ENCODE measurements around the gene TAF1D. TPM values are rescaled to one million over a fixed set of nuclear protein-coding genes. Genes with fewer than 3 reads are reported as not detected.
A peak's percentile ranks its signal among the peaks of the same experiment; 100 is the strongest.

Gene TAF1D
- total RNA-seq, 1 experiment from 2014 or later, result 429 TPM

- Histone ChIP-seq H3K4me3 (ENCODE audit: low read length) (no peak overlapping the region), H3K27ac (ENCODE audit: low read length) (no peak overlapping the region), H3K36me3 (ENCODE audit: insufficient read depth, low read length) (peaks cover 81% of the 10 kb centered on the region), H3K27me3 (ENCODE audit: low read length) (no peaks in the 10 kb centered on the region), H4K20me1 (ENCODE audit: insufficient read depth, low read depth, low read length) (no peaks in the 10 kb centered on the region), H3K9ac (ENCODE audit: low read length) (no peak overlapping the region), H2AFZ (ENCODE audit: low read length) (no peak overlapping the region), H3K9me3 (ENCODE audit: low read length) (peaks cover 21% of the 10 kb centered on the region), H3K9me2 (replicated peaks; ENCODE audit: insufficient read depth, low read length) (no peaks in the 10 kb centered on the region), H3K79me2 (ENCODE audit: low read length) (peaks cover 94% of the 10 kb centered on the region), H3K4me2 (ENCODE audit: low read depth, low read length, poor library complexity, severe bottlenecking) (no peak overlapping the region), H3K4me1 (ENCODE audit: low read length) (peaks cover 7% of the 10 kb centered on the region)
- DNase-seq, result no peak
These were observed 28.6 kb downstream of the TAF1D start for GRCh38 chr11:93712678-93713077.

GRCh38 chr11:93710239-93710638 lies 31.1 kb downstream of the TAF1D start:
- no peak overlapping the region for H3K4me2 ChIP-seq (ENCODE audit: low read depth, low read length, poor library complexity, severe bottlenecking)
- peaks cover 83% of the 10 kb centered on the region for H3K36me3 ChIP-seq (ENCODE audit: insufficient read depth, low read length)
- H3K9ac ChIP-seq (ENCODE audit: low read length), result no peak overlapping the region
- H3K9me2 ChIP-seq (replicated peaks; ENCODE audit: insufficient read depth, low read length), result no peaks in the 10 kb centered on the region
- no peak overlapping the region for H3K4me3 ChIP-seq (ENCODE audit: low read length)
- H3K9me3 ChIP-seq (ENCODE audit: low read length), result peaks cover 21% of the 10 kb centered on the region
- no peaks in the 10 kb centered on the region for H3K27me3 ChIP-seq (ENCODE audit: low read length)
- no peak overlapping the region for H3K27ac ChIP-seq (ENCODE audit: low read length)
- H4K20me1 ChIP-seq (ENCODE audit: insufficient read depth, low read depth, low read length), result no peaks in the 10 kb centered on the region
- DNase-seq, result no peak
- H3K79me2 ChIP-seq (ENCODE audit: low read length), result peaks cover 95% of the 10 kb centered on the region
- no peak overlapping the region for H2AFZ ChIP-seq (ENCODE audit: low read length)
- H3K4me1 ChIP-seq (ENCODE audit: low read length), result no peaks in the 10 kb centered on the region

GRCh38 chr11:93704237-93704636 lies 37.1 kb downstream of the TAF1D start:
- Histone ChIP-seq H3K9me2 (replicated peaks; ENCODE audit: insufficient read depth, low read length) (no peaks in the 10 kb centered on the region), H4K20me1 (ENCODE audit: insufficient read depth, low read depth, low read length) (no peaks in the 10 kb centered on the region), H2AFZ (ENCODE audit: low read length) (no peak overlapping the region), H3K4me3 (ENCODE audit: low read length) (no peak overlapping the region), H3K36me3 (ENCODE audit: insufficient read depth, low read length) (peaks cover 87% of the 10 kb centered on the region), H3K79me2 (ENCODE audit: low read length) (peaks cover 76% of the 10 kb centered on the region), H3K4me1 (ENCODE audit: low read length) (no peaks in the 10 kb centered on the region), H3K4me2 (ENCODE audit: low read depth, low read length, poor library complexity, severe bottlenecking) (no peak overlapping the region), H3K9me3 (ENCODE audit: low read length) (peaks cover 10% of the 10 kb centered on the region), H3K27ac (ENCODE audit: low read length) (no peak overlapping the region), H3K27me3 (ENCODE audit: low read length) (no peaks in the 10 kb centered on the region), H3K9ac (ENCODE audit: low read length) (no peak overlapping the region)
- DNase-seq, result peak; percentile 63

GRCh38 chr11:93700830-93701229 lies 40.5 kb downstream of the TAF1D start:
- H3K27ac ChIP-seq (ENCODE audit: low read length), result no peak overlapping the region
- no peak for DNase-seq
- H3K27me3 ChIP-seq (ENCODE audit: low read length), result no peaks in the 10 kb centered on the region
- no peaks in the 10 kb centered on the region for H3K9me3 ChIP-seq (ENCODE audit: low read length)
- no peak overlapping the region for H3K4me3 ChIP-seq (ENCODE audit: low read length)
- no peak overlapping the region for H3K4me2 ChIP-seq (ENCODE audit: low read depth, low read length, poor library complexity, severe bottlenecking)
- H3K36me3 ChIP-seq (ENCODE audit: insufficient read depth, low read length), result peaks cover 89% of the 10 kb centered on the region
- H3K79me2 ChIP-seq (ENCODE audit: low read length), result peaks cover 52% of the 10 kb centered on the region
- no peaks in the 10 kb centered on the region for H3K9me2 ChIP-seq (replicated peaks; ENCODE audit: insufficient read depth, low read length)
- H4K20me1 ChIP-seq (ENCODE audit: insufficient read depth, low read depth, low read length), result no peaks in the 10 kb centered on the region
- H2AFZ ChIP-seq (ENCODE audit: low read length), result no peak overlapping the region
- no peaks in the 10 kb centered on the region for H3K4me1 ChIP-seq (ENCODE audit: low read length)
- H3K9ac ChIP-seq (ENCODE audit: low read length), result no peak overlapping the region

- no peaks in the 10 kb centered on the region for H3K9me2 ChIP-seq (replicated peaks; ENCODE audit: insufficient read depth, low read length)
- no peak for DNase-seq
- H2AFZ ChIP-seq (ENCODE audit: low read length), result no peak overlapping the region
- no peaks in the 10 kb centered on the region for H3K4me1 ChIP-seq (ENCODE audit: low read length)
- H3K4me3 ChIP-seq (ENCODE audit: low read length), result no peak overlapping the region
- H4K20me1 ChIP-seq (ENCODE audit: insufficient read depth, low read depth, low read length), result no peaks in the 10 kb centered on the region
- H3K27me3 ChIP-seq (ENCODE audit: low read length), result no peaks in the 10 kb centered on the region
- H3K4me2 ChIP-seq (ENCODE audit: low read depth, low read length, poor library complexity, severe bottlenecking), result no peak overlapping the region
- peaks cover 79% of the 10 kb centered on the region for H3K36me3 ChIP-seq (ENCODE audit: insufficient read depth, low read length)
- no peak overlapping the region for H3K9ac ChIP-seq (ENCODE audit: low read length)
- H3K79me2 ChIP-seq (ENCODE audit: low read length), result peaks cover 45% of the 10 kb centered on the region
- H3K9me3 ChIP-seq (ENCODE audit: low read length), result no peaks in the 10 kb centered on the region
- H3K27ac ChIP-seq (ENCODE audit: low read length), result no peak overlapping the region
These were observed 43.7 kb downstream of the TAF1D start for GRCh38 chr11:93697611-93698010.

GRCh38 chr11:93694557-93694956 lies 46.7 kb downstream of the TAF1D start:
- Histone ChIP-seq H3K27ac (ENCODE audit: low read length) (no peak overlapping the region), H2AFZ (ENCODE audit: low read length) (no peak overlapping the region), H3K27me3 (ENCODE audit: low read length) (no peaks in the 10 kb centered on the region), H3K4me2 (ENCODE audit: low read depth, low read length, poor library complexity, severe bottlenecking) (no peak overlapping the region), H3K79me2 (ENCODE audit: low read length) (peaks cover 24% of the 10 kb centered on the region), H3K36me3 (ENCODE audit: insufficient read depth, low read length) (peaks cover 79% of the 10 kb centered on the region), H3K9me2 (replicated peaks; ENCODE audit: insufficient read depth, low read length) (no peaks in the 10 kb centered on the region), H3K4me3 (ENCODE audit: low read length) (no peak overlapping the region), H4K20me1 (ENCODE audit: insufficient read depth, low read depth, low read length) (no peaks in the 10 kb centered on the region), H3K9ac (ENCODE audit: low read length) (no peak overlapping the region), H3K9me3 (ENCODE audit: low read length) (no peaks in the 10 kb centered on the region), H3K4me1 (ENCODE audit: low read length) (no peaks in the 10 kb centered on the region)
- no peak for DNase-seq

- Histone ChIP-seq H3K4me2 (ENCODE audit: low read depth, low read length, poor library complexity, severe bottlenecking) (no peak overlapping the region), H3K9me2 (replicated peaks; ENCODE audit: insufficient read depth, low read length) (no peaks in the 10 kb centered on the region), H3K27ac (ENCODE audit: low read length) (no peak overlapping the region), H4K20me1 (ENCODE audit: insufficient read depth, low read depth, low read length) (no peaks in the 10 kb centered on the region), H3K27me3 (ENCODE audit: low read length) (no peaks in the 10 kb centered on the region), H3K4me3 (ENCODE audit: low read length) (no peak overlapping the region), H3K79me2 (ENCODE audit: low read length) (peaks cover 24% of the 10 kb centered on the region), H3K4me1 (ENCODE audit: low read length) (no peaks in the 10 kb centered on the region), H3K9me3 (ENCODE audit: low read length) (no peaks in the 10 kb centered on the region), H3K9ac (ENCODE audit: low read length) (no peak overlapping the region), H3K36me3 (ENCODE audit: insufficient read depth, low read length) (peaks cover 79% of the 10 kb centered on the region), H2AFZ (ENCODE audit: low read length) (no peak overlapping the region)
- DNase-seq, result no peak
These were observed 47.2 kb downstream of the TAF1D start for GRCh38 chr11:93694109-93694508.

- no peak overlapping the region for H3K9ac ChIP-seq (ENCODE audit: low read length)
- H3K9me2 ChIP-seq (replicated peaks; ENCODE audit: insufficient read depth, low read length), result no peaks in the 10 kb centered on the region
- H3K27me3 ChIP-seq (ENCODE audit: low read length), result no peaks in the 10 kb centered on the region
- no peak overlapping the region for H3K4me3 ChIP-seq (ENCODE audit: low read length)
- H2AFZ ChIP-seq (ENCODE audit: low read length), result no peak overlapping the region
- DNase-seq, result no peak
- no peak overlapping the region for H3K27ac ChIP-seq (ENCODE audit: low read length)
- no peaks in the 10 kb centered on the region for H3K9me3 ChIP-seq (ENCODE audit: low read length)
- peaks cover 74% of the 10 kb centered on the region for H3K36me3 ChIP-seq (ENCODE audit: insufficient read depth, low read length)
- H3K4me1 ChIP-seq (ENCODE audit: low read length), result no peaks in the 10 kb centered on the region
- H3K4me2 ChIP-seq (ENCODE audit: low read depth, low read length, poor library complexity, severe bottlenecking), result no peak overlapping the region
- H4K20me1 ChIP-seq (ENCODE audit: insufficient read depth, low read depth, low read length), result no peaks in the 10 kb centered on the region
- peaks cover 39% of the 10 kb centered on the region for H3K79me2 ChIP-seq (ENCODE audit: low read length)
These were observed 52.1 kb downstream of the TAF1D start for GRCh38 chr11:93689240-93689639.

GRCh38 chr11:93686812-93687211 lies 54.5 kb downstream of the TAF1D start:
- no peaks in the 10 kb centered on the region for H3K4me1 ChIP-seq (ENCODE audit: low read length)
- no peak overlapping the region for H3K4me2 ChIP-seq (ENCODE audit: low read depth, low read length, poor library complexity, severe bottlenecking)
- peaks cover 81% of the 10 kb centered on the region for H3K36me3 ChIP-seq (ENCODE audit: insufficient read depth, low read length)
- H4K20me1 ChIP-seq (ENCODE audit: insufficient read depth, low read depth, low read length), result no peaks in the 10 kb centered on the region
- H2AFZ ChIP-seq (ENCODE audit: low read length), result no peak overlapping the region
- H3K4me3 ChIP-seq (ENCODE audit: low read length), result no peak overlapping the region
- peaks cover 56% of the 10 kb centered on the region for H3K79me2 ChIP-seq (ENCODE audit: low read length)
- H3K9me3 ChIP-seq (ENCODE audit: low read length), result no peaks in the 10 kb centered on the region
- H3K9me2 ChIP-seq (replicated peaks; ENCODE audit: insufficient read depth, low read length), result no peaks in the 10 kb centered on the region
- H3K27ac ChIP-seq (ENCODE audit: low read length), result no peak overlapping the region
- DNase-seq, result no peak
- no peaks in the 10 kb centered on the region for H3K27me3 ChIP-seq (ENCODE audit: low read length)
- no peak overlapping the region for H3K9ac ChIP-seq (ENCODE audit: low read length)
